ENCODE data around the gene TARS2. TPM values are rescaled to one million over a fixed set of nuclear protein-coding genes. Genes with fewer than 3 reads are reported as not detected.

The TARS2 gene
- total and polyA plus RNA-seq, 2 donors from 2014 or later = 20.4 to 25.6 TPM

DNA sequence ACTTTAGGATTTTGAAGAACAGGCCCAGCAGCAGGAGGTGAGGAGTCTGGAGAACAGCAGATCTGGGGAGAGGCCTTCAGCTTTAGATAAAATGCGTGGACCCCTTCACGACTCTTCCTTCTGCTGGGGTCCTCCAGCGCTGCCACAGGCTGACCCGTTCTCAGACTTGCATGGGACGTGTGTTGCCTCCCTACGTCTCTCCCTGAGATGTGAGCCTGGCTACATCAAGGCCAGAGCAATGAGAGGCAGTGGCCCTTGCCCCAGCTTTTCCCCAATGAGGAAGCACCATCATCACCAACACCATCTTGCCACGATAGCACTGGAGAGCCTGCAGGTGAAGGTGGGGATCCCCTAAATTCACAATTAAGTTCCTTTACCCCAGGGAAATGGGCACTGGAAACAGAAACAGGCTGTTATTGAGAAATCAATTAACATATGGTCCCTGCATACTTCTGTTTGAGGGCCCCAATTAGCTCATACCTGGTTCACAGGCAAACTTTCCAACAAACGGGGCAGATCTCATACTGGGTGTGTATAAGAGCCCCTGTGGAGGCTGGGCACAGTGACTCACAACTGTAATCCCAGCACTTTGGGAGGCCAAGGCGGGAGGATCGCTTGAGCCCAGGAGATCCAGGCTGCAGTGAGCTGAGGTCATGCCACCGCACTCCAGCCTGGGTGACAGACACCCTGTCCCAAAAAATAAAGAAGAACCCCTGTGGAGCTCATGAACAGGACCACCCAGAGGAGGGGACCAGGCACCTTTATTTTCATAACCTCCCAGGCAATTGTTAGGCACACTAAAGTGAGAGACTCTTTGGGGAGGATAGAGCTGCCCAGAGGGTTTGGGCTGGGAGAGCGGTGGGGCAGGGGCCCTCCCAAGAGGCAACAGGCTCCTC lies 49.9 kb downstream of the TARS2 start:
- Histone ChIP-seq H3K9me3 (ENCODE audit: control insufficient read depth in 2 of 3, insufficient read depth in 1 of 3, low read length in 3 of 3) (no peaks in the 10 kb centered on the region), H3K9ac (ENCODE audit: low read length in 3 of 3) (no peak overlapping the region), H3K27ac (ENCODE audit: low read depth in 2 of 2, low read length in 2 of 2) (no peak overlapping the region), H3K4me1 (ENCODE audit: control insufficient read depth in 2 of 3, insufficient read depth in 2 of 3, low read depth in 1 of 3, low read length in 3 of 3) (no peaks in the 10 kb centered on the region), H3K36me3 (ENCODE audit: control insufficient read depth in 2 of 3, insufficient read depth in 3 of 3, low read length in 3 of 3) (no peaks in the 10 kb centered on the region), H3K27me3 (ENCODE audit: control insufficient read depth, insufficient read depth, low read length) (no peaks in the 10 kb centered on the region), H3K4me3 (ENCODE audit: low read length in 3 of 3) (no peak overlapping the region)
- FAIRE-seq (no peak), DNase-seq (no peak)
- TF ChIP-seq, protein P1, sequence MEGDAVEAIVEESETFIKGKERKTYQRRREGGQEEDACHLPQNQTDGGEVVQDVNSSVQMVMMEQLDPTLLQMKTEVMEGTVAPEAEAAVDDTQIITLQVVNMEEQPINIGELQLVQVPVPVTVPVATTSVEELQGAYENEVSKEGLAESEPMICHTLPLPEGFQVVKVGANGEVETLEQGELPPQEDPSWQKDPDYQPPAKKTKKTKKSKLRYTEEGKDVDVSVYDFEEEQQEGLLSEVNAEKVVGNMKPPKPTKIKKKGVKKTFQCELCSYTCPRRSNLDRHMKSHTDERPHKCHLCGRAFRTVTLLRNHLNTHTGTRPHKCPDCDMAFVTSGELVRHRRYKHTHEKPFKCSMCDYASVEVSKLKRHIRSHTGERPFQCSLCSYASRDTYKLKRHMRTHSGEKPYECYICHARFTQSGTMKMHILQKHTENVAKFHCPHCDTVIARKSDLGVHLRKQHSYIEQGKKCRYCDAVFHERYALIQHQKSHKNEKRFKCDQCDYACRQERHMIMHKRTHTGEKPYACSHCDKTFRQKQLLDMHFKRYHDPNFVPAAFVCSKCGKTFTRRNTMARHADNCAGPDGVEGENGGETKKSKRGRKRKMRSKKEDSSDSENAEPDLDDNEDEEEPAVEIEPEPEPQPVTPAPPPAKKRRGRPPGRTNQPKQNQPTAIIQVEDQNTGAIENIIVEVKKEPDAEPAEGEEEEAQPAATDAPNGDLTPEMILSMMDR (IDR thresholded peaks at IDR 0.05; ENCODE audit: borderline replicate concordance, extremely low read depth, insufficient read depth) = no peak
- intact Hi-C loops (cut with DNase I) = loop anchor here (10.0 kb wide), 1 partner anchor 72 kb away; no protein-coding TSS in a partner anchor

DNA sequence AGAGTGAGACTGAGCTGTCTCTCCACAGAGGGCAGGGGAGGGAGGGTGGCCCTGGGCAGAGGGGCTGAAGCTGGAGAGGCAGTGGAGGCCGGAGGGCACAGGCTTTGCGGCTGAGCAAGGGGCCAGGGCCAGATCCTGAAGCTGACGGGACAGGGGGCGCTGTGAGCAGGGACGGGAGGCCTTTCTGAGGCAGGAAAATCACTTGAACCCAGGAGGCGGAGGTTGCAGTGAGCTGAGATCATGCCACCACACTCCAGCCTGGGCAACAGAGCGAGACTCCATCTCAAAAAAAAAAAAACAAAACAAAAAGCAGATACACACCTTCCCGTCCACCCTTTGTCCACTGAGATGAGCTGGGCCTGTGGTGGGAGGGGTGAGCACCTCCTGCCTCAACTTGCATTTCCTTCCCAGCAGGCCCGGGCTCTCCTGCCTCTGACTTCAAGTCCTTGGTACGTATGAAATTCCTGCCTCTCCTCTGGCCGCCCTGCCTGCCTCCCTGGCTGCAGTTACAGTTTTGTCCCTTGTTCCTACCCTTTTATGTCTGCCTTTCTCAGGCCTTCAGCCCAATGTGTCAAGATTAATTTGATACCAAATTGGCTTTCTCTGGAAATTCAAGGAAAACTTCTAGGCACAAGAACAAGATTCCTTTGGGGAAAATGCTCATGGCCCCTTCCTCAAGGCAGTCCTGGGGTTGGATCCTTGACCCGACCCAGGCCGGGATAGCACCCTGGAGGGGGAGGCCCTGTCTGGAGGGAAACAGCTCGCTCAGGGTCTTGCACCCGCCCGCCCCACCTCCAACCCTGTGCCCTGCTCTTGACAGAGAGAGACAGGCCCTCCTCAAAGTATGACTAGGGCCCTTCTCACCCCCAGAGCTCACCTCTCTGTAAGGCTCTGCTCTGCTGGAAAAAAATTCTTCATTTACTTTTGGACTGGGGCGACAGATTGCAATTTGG lies 50.8 kb downstream of the TARS2 start:
- no peak overlapping the region for H3K9ac ChIP-seq (ENCODE audit: low read length in 3 of 3)
- no peaks in the 10 kb centered on the region for H3K36me3 ChIP-seq (ENCODE audit: control insufficient read depth in 2 of 3, insufficient read depth in 3 of 3, low read length in 3 of 3)
- H3K27ac ChIP-seq (ENCODE audit: low read depth in 2 of 2, low read length in 2 of 2) = no peak overlapping the region
- no peak for FAIRE-seq
- peak in 2 of 5 donors; percentile 44 to 77 for DNase-seq
- no peaks in the 10 kb centered on the region for H3K4me1 ChIP-seq (ENCODE audit: control insufficient read depth in 2 of 3, insufficient read depth in 2 of 3, low read depth in 1 of 3, low read length in 3 of 3)
- no peaks in the 10 kb centered on the region for H3K9me3 ChIP-seq (ENCODE audit: control insufficient read depth in 2 of 3, insufficient read depth in 1 of 3, low read length in 3 of 3)
- intact Hi-C loops (cut with DNase I) = loop anchor here (10.0 kb wide), 1 partner anchor 73 kb away; no protein-coding TSS in a partner anchor
- TF ChIP-seq, protein P1 (IDR thresholded peaks at IDR 0.05; ENCODE audit: borderline replicate concordance, extremely low read depth, insufficient read depth) = no peak
- H3K27me3 ChIP-seq (ENCODE audit: control insufficient read depth, insufficient read depth, low read length) = no peaks in the 10 kb centered on the region
- no peak overlapping the region for H3K4me3 ChIP-seq (ENCODE audit: low read length in 3 of 3)

DNA sequence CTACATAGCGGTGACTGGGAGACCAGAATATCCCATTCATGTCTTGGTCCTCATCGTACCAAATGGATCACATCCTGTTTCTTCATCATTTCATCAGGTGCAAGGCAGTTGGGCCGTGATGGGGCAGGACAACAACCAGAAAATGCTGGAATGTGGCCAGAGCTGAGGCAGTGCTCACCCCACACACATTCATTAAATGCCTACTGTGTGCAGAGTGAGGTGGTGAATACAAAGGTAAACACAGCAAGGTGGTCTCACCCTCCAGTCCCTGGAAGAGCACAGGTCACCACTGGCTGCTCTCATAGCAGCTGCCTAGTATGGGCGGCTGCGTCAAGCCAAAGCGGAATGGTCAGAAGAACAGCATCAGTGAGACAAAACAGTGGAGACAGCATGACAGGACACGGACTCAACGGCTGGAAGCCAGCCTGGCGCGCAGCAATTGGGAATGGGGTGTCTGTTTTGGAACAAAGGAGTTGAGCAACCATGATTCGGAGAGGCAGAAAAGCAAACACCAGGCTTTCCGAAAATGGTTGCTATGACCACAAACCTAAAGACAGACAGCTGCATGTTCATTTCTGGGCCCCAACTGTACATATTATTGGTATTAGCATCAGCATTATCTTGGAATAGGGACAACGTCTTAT lies 56.4 kb downstream of the TARS2 start:
- H3K9me3 ChIP-seq (ENCODE audit: control insufficient read depth in 2 of 3, insufficient read depth in 1 of 3, low read length in 3 of 3) = no peaks in the 10 kb centered on the region
- TF ChIP-seq, protein P1 (IDR thresholded peaks at IDR 0.05; ENCODE audit: borderline replicate concordance, extremely low read depth, insufficient read depth) = no peak
- intact Hi-C loops (cut with DNase I) = no loop called here
- no peak overlapping the region for H3K27ac ChIP-seq (ENCODE audit: low read depth in 2 of 2, low read length in 2 of 2)
- H3K27me3 ChIP-seq (ENCODE audit: control insufficient read depth, insufficient read depth, low read length) = no peaks in the 10 kb centered on the region
- FAIRE-seq (no peak), DNase-seq (no peak)
- no peaks in the 10 kb centered on the region for H3K36me3 ChIP-seq (ENCODE audit: control insufficient read depth in 2 of 3, insufficient read depth in 3 of 3, low read length in 3 of 3)
- H3K9ac ChIP-seq (ENCODE audit: low read length in 3 of 3) = no peak overlapping the region
- H3K4me1 ChIP-seq (ENCODE audit: control insufficient read depth in 2 of 3, insufficient read depth in 2 of 3, low read depth in 1 of 3, low read length in 3 of 3) = peaks cover 0 to 3% (median 0%) of the 10 kb centered on the region in 3 donors
- H3K4me3 ChIP-seq (ENCODE audit: low read length in 3 of 3) = no peak overlapping the region

Measured in kidney (tissue), 14 donors.